Activated naive CD8-positive, alpha-beta T cell treated with anti-CD3 and anti-CD28 coated beads, Interleukin-2, amount 50 U/mL, for 24 hours (primary cell): ENCODE measurements around the gene ATAD3B.
A peak's percentile ranks its signal among the peaks of the same experiment; 100 is the strongest.
"Not testable (repeated sequence)": the region's sequence is repeated elsewhere in the genome, so short reads cannot be mapped to it uniquely, and the experiment has no call there.

Experiments
- ATAC-seq: fragments of 150-1000 bp; cut with Tn5 transposase; one replicate; pipeline ENCODE4 v1.10.0; 2021
- DNase-seq: peaks from one replicate; pipeline ENCODE4 v3.0.0; 2021
- H3K27ac Mint-ChIP-seq: one replicate; pipeline ENCODE4 v1.8.0; 2021; ENCODE audit warnings: mild to moderate bottlenecking, mixed read lengths
- H3K27me3 Mint-ChIP-seq: one replicate; pipeline ENCODE4 v1.8.0; 2021; ENCODE audit warnings: mixed read lengths
- H3K36me3 Mint-ChIP-seq: one replicate; pipeline ENCODE4 v1.8.0; 2021; ENCODE audit warnings: low read depth, mixed read lengths
- H3K4me1 Mint-ChIP-seq: one replicate; pipeline ENCODE4 v1.8.0; 2021; ENCODE audit warnings: mixed read lengths
- H3K4me3 Mint-ChIP-seq: one replicate; pipeline ENCODE4 v1.8.0; 2021; ENCODE audit warnings: mild to moderate bottlenecking, moderate library complexity, mixed read lengths
- H3K9me3 Mint-ChIP-seq: one replicate; pipeline ENCODE4 v1.8.0; 2021; ENCODE audit warnings: mixed read lengths

Gene ATAD3B

GRCh38 chr1:1472053-1472876 is 700 bp downstream of the ATAD3B start:
- H3K9me3 Mint-ChIP-seq, H3K27me3 Mint-ChIP-seq, DNase-seq: not testable (repeated sequence)
- peak overlapping the region; percentile 85 for H3K4me3 Mint-ChIP-seq
- ATAC-seq, result peak; percentile 27
- peaks cover 18% of the 10 kb centered on the region for H3K36me3 Mint-ChIP-seq
- peak overlapping the region; percentile 56 for H3K27ac Mint-ChIP-seq
- peaks cover 34% of the 10 kb centered on the region for H3K4me1 Mint-ChIP-seq

DNA sequence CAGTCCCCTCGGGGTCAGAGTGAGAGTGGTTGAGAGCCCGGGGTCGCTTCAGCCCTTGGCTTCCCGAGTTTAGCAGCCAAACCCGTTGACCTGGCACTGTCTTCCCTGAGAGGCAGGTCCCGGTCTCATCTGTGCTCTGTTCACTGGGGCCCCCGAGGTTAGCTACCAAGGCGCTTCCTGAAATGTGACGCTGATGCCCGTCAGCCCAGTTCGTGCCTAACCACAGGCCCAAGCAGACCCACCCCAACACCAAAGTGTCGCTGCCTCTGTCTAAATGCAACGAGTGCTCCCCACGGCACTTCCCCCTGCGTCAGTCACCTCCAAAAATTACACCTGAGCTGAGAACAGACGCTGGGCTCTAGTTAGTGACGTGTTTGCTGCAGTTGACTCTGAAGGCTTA is 4.4 kb downstream of the ATAD3B start:
- peaks cover 21% of the 10 kb centered on the region for H3K4me1 Mint-ChIP-seq
- ATAC-seq, H3K9me3 Mint-ChIP-seq, H3K27me3 Mint-ChIP-seq, H3K4me3 Mint-ChIP-seq, H3K27ac Mint-ChIP-seq, DNase-seq: not testable (repeated sequence)
- peaks cover 36% of the 10 kb centered on the region for H3K36me3 Mint-ChIP-seq

DNA sequence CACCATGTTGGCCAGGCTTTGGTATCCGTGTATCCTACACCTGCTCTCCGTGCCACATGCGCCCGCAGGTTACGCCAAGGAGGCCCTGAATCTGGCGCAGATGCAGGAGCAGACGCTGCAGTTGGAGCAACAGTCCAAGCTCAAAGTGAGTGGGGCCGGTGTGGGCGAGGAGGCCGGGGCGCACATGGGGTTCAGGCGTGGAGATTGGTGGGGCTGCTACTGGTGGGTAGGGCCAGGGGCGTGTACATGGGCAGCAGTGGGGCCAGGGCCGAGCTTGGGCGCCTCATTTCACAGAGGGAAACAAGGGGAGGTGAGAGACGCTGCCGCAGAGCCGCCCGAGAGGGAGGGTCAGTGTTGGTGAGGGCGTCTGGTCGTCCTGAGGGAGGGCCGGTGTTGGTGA is 5.6 kb downstream of the ATAD3B start:
- H3K27me3 Mint-ChIP-seq, result no peaks in the 10 kb centered on the region
- DNase-seq, result no peak
- ATAC-seq, result no peak
- peaks cover 19% of the 10 kb centered on the region for H3K4me1 Mint-ChIP-seq
- H3K36me3 Mint-ChIP-seq, result peaks cover 37% of the 10 kb centered on the region
- H3K4me3 Mint-ChIP-seq, result no peak overlapping the region
- no peak overlapping the region for H3K27ac Mint-ChIP-seq
- H3K9me3 Mint-ChIP-seq, result no peaks in the 10 kb centered on the region

DNA sequence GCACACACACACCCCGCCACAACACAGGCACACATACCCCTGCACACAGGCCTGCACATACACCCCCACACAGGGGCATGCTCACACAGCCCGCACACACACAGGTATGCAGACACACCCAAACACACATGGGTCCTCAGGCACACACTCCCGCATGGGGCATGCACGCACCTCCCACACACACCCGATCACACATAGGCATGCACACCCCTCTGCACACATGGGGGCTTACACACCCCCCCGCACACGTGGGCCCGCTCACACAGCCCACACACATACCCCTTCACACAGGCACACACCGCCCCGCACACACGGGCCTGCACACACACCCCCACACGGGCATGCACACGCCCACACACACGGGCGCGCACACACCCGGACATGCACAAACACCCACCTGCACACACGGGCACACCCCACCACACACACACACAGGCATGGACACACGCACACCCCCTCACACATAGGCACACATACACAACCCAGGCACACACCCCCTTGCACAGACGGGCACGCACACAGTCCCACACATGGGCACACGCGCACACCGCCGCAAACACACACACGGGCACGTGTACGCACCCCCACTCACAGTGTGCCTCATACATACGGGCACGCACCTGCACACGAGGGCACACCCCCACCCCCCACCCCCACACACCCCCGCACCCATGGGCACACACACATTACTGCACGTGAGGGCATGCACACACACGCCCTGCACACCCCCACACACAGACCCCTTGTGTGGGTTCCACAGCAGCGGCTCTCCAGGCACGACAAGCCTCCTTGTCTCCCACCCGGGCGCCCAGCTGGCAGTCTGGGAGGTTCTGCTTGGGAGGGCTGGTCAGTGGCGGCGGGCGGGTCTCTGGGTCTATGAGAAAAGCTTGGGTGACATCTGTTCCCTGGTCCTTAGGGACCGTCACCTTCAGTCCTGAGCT is 8.3 kb downstream of the ATAD3B start:
- H3K36me3 Mint-ChIP-seq, result peaks cover 32% of the 10 kb centered on the region
- peaks cover 2% of the 10 kb centered on the region for H3K4me1 Mint-ChIP-seq
- H3K9me3 Mint-ChIP-seq, result no peaks in the 10 kb centered on the region
- no peak for DNase-seq
- no peak overlapping the region for H3K4me3 Mint-ChIP-seq
- H3K27ac Mint-ChIP-seq, result peak overlapping the region; percentile 31
- ATAC-seq, result no peak
- H3K27me3 Mint-ChIP-seq, result no peaks in the 10 kb centered on the region

DNA sequence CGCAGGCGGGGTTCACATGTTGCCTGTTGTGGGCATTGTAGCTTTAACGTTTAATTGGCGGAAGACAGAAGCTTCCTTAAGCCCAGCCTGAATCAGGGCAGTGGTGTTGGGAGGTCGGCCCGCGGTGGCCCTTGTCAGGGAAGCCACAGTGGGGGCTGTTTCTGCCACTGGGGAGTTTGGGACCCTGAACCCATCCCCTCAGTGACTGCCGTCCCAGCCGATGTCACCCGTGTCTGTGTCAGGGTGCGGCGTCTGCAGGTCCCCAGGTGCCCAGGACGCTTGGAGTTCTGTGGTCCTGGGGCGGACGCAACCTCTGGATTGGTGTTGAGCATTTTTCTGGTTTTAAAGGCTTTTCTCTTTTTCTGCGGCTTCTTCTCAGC is 8.9 kb downstream of the ATAD3B start:
- peaks cover 32% of the 10 kb centered on the region for H3K36me3 Mint-ChIP-seq
- not testable (repeated sequence) for DNase-seq, H3K4me1 Mint-ChIP-seq, H3K4me3 Mint-ChIP-seq, H3K9me3 Mint-ChIP-seq, H3K27ac Mint-ChIP-seq, H3K27me3 Mint-ChIP-seq, ATAC-seq

- not testable (repeated sequence) for H3K9me3 Mint-ChIP-seq, DNase-seq, H3K27ac Mint-ChIP-seq, H3K27me3 Mint-ChIP-seq, ATAC-seq, H3K4me1 Mint-ChIP-seq, H3K4me3 Mint-ChIP-seq
- peaks cover 30% of the 10 kb centered on the region for H3K36me3 Mint-ChIP-seq
These were observed 10.2 kb downstream of the ATAD3B start for GRCh38 chr1:1481811-1482210.

DNA sequence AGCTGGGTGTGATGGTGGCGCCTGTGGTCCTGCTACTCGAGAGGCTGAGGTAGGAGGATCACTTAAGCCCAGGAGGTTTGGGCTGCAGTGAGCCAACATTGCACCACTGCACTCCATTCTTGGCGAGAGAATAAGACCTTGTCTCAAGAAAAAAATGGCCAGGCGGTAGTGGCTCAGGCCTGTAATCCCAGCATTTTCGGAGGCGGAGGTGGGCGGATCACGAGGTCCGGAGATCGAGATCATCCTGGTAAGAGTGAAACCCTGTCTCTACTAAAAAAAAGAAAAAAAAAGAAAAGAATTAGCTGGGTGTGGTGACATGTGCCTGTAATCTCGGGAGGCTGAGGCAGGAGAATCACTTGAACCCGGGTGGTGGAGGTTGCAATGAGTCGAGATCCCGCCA is 11.3 kb downstream of the ATAD3B start:
- Mint-ChIP-seq H3K9me3 (no peaks in the 10 kb centered on the region), H3K27me3 (no peaks in the 10 kb centered on the region), H3K36me3 (peaks cover 27% of the 10 kb centered on the region), H3K4me3 (no peak overlapping the region), H3K27ac (no peak overlapping the region), H3K4me1 (no peaks in the 10 kb centered on the region)
- DNase-seq, result no peak
- ATAC-seq, result no peak

DNA sequence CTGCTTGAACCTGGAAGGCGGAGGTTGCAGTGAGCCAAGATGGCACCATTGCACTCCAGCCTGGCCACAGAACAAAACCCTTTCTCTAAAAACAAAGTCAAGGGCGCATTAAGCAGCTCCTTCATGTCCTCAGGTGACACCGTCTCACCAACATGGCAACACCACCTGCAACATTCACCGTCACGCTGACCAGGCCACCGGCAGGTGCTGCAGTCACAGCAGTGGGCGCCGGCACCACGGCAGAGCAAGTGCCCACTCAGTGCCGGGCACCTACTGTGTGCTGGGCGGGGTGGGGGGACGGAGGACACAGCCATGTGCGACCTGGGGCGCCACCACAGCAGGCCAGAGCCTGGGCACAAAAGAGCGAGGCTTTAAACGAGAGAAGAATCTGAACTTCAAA is 12.1 kb downstream of the ATAD3B start:
- Mint-ChIP-seq H3K27ac (no peak overlapping the region), H3K27me3 (no peaks in the 10 kb centered on the region), H3K4me3 (no peak overlapping the region), H3K4me1 (no peaks in the 10 kb centered on the region), H3K9me3 (no peaks in the 10 kb centered on the region), H3K36me3 (peaks cover 32% of the 10 kb centered on the region)
- DNase-seq (no peak), ATAC-seq (no peak)

GRCh38 chr1:1484976-1485750 is 13.6 kb downstream of the ATAD3B start:
- not testable (repeated sequence) for H3K4me1 Mint-ChIP-seq, DNase-seq, H3K27ac Mint-ChIP-seq, H3K4me3 Mint-ChIP-seq, H3K9me3 Mint-ChIP-seq, ATAC-seq, H3K27me3 Mint-ChIP-seq
- H3K36me3 Mint-ChIP-seq, result peaks cover 34% of the 10 kb centered on the region

DNA sequence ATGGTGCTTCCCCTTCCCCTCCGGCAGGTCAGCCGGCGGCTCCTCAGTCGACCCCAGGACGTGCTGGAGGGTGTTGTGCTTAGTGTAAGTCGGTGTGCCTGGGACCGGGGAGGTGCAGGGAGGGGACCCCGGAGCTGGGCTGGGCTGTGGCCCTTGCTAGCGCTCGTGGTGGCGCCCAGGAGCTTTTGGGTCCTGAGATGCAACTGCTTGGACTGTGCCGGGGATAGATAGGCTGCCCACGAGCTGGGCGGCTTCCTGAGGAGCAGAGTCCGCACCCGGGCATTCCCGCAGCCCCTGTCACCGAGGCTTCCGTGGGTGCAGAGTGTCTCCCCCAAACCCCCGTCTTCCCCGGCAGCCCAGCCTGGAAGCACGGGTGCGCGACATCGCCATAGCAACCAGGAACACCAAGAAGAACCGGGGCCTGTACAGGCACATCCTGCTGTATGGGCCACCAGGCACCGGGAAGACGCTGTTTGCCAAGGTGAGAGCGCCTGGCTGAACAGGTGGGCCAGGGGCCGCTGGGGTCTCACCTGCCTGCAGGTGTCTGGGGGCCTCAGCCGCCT is 14.3 kb downstream of the ATAD3B start:
- not testable (repeated sequence) for H3K4me3 Mint-ChIP-seq, H3K27me3 Mint-ChIP-seq, ATAC-seq, H3K4me1 Mint-ChIP-seq, H3K27ac Mint-ChIP-seq, DNase-seq, H3K9me3 Mint-ChIP-seq
- H3K36me3 Mint-ChIP-seq, result peaks cover 37% of the 10 kb centered on the region

DNA sequence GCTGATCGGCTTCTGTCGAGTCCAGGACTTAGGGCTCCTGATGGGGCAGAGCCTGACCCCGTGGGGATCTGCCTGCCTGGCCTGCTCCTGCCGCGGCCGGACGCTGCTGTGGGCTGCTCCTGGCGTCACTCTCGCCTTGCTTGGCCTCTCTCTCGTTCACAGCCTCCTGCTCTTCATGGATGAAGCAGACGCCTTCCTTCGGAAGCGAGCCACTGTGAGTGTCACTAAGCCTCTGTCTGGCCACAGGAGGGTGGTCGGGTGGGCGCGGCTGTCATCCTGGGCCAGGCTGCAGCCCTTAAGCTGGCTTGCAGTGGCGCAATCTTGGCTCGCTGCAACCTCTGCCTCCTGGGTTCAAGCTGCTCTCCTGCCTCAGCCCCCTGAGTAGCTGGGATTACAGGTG is 16.1 kb downstream of the ATAD3B start:
- Mint-ChIP-seq H3K9me3 (no peaks in the 10 kb centered on the region), H3K4me3 (no peak overlapping the region), H3K4me1 (no peaks in the 10 kb centered on the region), H3K36me3 (peaks cover 49% of the 10 kb centered on the region), H3K27me3 (no peaks in the 10 kb centered on the region), H3K27ac (no peak overlapping the region)
- no peak for ATAC-seq
- no peak for DNase-seq

DNA sequence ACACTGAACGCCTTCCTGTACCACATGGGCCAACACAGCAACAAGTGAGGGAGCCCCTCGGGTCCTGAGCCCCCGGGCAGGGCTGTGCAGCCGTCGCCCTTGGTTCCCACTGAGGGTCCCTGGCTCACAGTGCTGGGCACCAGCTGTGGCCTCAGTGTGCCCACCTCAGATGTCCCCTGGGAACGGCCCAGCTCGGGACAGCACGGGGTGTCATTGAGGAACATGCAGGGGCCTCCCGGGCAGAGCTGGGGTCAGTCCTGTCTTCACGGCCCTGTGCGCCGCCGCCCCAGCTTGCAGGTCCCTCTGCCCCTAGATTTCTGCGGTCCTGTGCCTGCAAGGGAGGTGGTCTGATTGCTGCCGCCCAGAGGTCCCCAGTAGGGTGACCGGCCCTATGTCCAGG is 17.7 kb downstream of the ATAD3B start:
- no peaks in the 10 kb centered on the region for H3K9me3 Mint-ChIP-seq

DNA sequence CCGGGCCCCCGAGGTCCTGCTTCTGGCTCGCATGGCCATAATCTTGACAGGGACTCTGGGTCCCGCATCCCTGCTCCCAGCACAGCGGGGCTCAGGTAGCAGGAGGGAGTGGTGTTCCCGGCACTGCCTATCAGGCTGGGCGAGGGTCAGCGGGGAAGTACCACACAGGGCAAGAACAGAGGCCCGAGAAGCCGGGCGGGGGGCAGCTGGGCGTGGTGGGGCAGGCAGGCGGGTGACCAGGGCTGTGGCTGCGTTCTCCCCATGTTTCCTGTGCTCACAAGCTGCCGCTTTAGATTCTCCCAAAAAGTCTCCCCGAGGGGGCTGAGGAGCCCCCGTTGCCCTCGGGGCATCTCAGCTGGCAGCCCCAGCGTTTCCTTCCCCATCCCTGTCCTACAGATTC is 18.3 kb downstream of the ATAD3B start:
- peaks cover 1% of the 10 kb centered on the region for H3K4me1 Mint-ChIP-seq
- no peak overlapping the region for H3K4me3 Mint-ChIP-seq
- no peaks in the 10 kb centered on the region for H3K27me3 Mint-ChIP-seq
- no peaks in the 10 kb centered on the region for H3K9me3 Mint-ChIP-seq
- DNase-seq (no peak), ATAC-seq (no peak)
- H3K27ac Mint-ChIP-seq, result no peak overlapping the region
- peaks cover 56% of the 10 kb centered on the region for H3K36me3 Mint-ChIP-seq

More for the DNA sequence above, 17.7 kb downstream of the ATAD3B start:
- Mint-ChIP-seq H3K36me3 (peaks cover 56% of the 10 kb centered on the region), H3K27ac (no peak overlapping the region), H3K4me1 (peaks cover 1% of the 10 kb centered on the region), H3K27me3 (no peaks in the 10 kb centered on the region), H3K4me3 (no peak overlapping the region)
- DNase-seq (no peak), ATAC-seq (no peak)

DNA sequence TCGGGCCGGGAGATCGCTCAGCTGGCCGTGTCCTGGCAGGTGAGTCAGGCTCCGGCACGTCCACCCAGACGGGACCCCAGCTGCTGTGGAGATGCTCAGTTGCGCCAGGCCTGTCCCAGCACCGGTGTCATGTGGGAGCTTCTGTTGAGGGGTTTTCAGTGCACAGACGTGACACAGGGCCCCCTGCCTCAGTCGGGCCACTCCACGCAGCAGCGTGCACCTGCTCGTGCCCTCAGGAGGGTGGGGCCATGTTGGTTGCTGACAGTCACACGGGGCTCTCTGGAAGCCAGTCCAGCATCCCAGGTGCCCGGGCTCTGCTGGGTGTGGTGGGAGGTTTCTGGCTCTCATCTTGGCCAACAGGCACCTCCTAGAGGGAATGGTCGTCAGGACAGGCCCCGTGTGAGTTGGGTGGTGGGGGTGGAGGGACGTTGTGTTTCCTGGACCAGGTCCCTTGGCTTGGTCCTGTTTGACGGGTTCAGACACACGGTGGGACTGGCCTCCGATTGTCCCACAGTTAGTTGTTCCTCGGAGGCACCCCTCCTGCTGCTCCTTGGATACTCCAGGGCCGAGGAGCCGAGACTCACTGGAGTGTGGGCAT is 19.2 kb downstream of the ATAD3B start:
- DNase-seq, result no peak
- Mint-ChIP-seq H3K27ac (no peak overlapping the region), H3K4me1 (peaks cover 1% of the 10 kb centered on the region), H3K4me3 (no peak overlapping the region), H3K36me3 (peaks cover 56% of the 10 kb centered on the region), H3K27me3 (no peaks in the 10 kb centered on the region), H3K9me3 (no peaks in the 10 kb centered on the region)
- ATAC-seq, result no peak
